Embryonic facial prominence (tissue), 1 donor: Measurements from ENCODE around the gene CRB2.

Experiments used
- DNase-seq: peaks from one replicate; pipeline ENCODE4 v3.0.0-alpha.2; 2016; ENCODE audit errors: extremely low spot score

Gene CRB2

GRCh38 chr9:123355761-123356431 is at the start of gene CRB2:
TSS of gene CRB2 (plus strand) at chr9:123356197. CDS start at chr9:123356261, 64 bp downstream.
- DNase-seq: no peak

DNA sequence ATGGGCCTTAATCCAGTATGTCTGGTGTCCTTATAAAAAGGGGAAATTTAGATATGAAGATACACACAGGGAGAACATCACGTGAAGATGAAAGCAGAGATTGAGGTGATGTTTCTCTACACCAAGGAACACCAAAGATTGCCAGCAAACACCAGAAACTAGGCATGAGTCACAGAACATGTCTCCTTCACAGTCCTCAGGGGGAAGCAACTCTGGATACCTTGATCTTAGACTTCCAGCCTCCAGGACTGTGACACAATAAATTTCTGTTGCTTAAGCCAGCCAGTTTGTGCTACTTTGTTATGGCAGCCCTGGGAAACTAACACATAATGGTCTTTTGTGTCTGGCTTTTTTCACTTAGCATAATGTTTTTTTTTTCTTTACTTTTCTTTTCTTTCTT is 46.4 kb upstream of the CRB2 start:
- DNase-seq: no peak

- no peak for DNase-seq
Measured at GRCh38 chr9:123310551-123311249, 45.3 kb upstream of the CRB2 start.

GRCh38 chr9:123311250-123311752 is 44.7 kb upstream of the CRB2 start:
- no peak for DNase-seq

DNA sequence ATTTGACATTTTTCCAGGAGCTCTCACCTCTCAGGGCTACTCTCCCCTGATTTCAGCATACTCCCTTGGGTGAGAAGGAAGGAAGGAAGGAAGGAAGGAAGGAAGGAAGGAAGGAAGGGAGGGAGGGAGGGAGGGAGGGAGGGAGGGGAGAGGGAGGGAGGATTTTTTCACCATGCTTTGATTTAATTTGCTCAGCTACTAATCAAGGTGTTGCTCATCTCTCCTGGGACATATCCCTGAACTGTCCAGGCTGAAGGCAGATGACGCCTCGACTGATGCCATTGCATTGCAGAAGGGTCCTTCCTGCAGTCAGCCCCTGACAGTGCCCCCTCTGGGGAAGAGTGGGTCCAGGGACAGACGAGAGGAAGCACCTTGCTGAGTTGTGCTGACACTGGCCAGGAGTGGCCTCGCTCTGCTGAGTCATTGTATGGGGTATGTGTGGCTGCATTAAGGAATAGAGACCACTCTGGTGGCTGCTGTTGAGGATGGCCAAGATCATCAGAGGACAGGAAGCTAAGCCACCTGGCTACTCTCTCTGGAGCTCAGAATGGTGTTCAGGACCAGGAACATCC is 43.6 kb upstream of the CRB2 start:
- DNase-seq: no peak

- DNase-seq: no peak
Measured at GRCh38 chr9:123314617-123315016, 41.4 kb upstream of the CRB2 start.

GRCh38 chr9:123315635-123316034 is 40.4 kb upstream of the CRB2 start:
- no peak for DNase-seq

GRCh38 chr9:123316053-123316718 is 39.8 kb upstream of the CRB2 start:
- DNase-seq: no peak

- DNase-seq: no peak
Measured at GRCh38 chr9:123318202-123318601, 37.8 kb upstream of the CRB2 start.

GRCh38 chr9:123318961-123319421 is 37.0 kb upstream of the CRB2 start:
- no peak for DNase-seq

GRCh38 chr9:123319541-123320339 is 36.3 kb upstream of the CRB2 start:
- no peak for DNase-seq

- no peak for DNase-seq
Measured at GRCh38 chr9:123320814-123321213, 35.2 kb upstream of the CRB2 start.

GRCh38 chr9:123321616-123322272 is 34.3 kb upstream of the CRB2 start:
- DNase-seq: no peak

GRCh38 chr9:123322273-123323195 is 33.5 kb upstream of the CRB2 start:
- no peak for DNase-seq

DNA sequence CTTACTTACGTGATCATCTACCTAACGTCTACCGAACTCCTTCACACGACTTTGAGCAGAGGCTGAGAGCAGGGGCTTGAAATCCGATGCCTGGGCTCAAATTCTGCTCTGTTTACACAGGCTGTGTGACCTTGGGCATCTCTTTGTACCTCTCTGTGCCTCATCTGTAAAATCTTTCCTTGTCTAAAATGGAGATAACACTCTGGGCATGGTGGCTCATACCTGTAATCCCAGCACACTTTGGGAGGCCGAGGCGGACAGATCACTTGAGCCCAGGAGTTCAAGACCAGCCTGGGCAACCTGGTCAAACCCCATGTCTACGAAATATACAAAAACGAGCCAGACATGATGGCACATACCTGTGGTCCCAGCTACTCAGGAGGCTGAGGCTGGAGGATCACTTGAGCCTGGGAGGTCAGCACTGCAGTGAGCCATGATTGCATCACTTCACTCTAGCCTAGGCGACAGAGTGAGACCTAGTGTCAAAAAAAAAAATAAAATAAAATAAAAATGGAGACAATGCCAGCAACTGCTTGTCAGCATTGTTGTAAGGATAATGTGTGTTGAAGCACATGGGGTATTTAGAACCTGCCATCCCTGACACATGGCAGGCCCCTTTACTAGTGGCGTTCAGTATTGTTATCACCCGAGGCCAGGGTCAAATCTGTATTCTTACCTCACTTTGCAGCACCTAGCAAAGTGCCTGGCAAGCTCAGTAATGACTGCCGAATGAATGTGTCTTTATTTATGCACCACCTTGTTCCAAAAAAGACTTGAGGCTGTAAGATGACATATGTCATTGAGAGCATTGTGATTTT is 32.6 kb upstream of the CRB2 start:
- DNase-seq: no peak

DNA sequence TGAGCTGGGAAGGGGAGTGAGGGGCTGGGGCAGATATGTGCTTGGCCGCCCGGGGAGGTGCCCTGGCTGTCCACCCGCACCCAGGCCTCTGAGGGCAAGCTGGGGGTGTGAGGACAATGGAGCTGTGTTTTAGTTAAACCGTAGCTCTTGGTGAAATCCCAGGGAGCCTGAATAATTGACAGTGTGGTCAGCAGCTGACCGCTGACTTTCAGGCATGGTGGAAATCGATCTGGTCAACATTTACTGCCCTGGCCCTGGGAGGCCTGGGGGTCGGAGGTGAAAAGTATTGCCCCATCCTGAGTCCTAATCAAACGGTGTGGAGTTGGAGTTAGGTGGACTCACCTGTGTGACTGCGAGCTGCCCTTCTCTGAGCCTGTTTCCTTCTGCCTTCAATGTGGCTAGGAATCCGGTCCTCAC is 31.2 kb upstream of the CRB2 start:
- DNase-seq: no peak

- DNase-seq: no peak
Measured at GRCh38 chr9:123326187-123326586, 29.8 kb upstream of the CRB2 start.

DNA sequence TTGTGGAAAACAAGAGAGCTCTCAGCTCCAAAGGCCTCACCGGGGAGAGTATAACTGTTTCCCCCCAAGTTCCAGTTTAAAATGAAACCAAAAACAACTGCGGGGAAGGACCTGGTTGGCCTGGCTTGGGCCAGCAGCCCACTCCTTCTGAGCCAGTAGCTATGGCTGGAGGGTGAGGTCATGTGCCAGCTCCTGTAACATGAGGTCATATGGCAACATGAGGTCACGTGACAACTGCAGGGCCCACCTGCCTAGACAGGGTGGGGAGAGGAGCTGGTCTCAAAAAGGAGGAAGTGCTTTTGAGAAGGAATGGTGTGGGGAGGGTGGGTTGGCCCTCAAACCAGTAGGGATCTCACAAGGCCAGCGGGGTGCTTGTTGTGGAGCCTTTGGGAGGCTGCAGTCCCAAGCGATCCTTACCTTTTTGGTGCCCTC is 29.3 kb upstream of the CRB2 start:
- DNase-seq: no peak

GRCh38 chr9:123327697-123328100 is 28.3 kb upstream of the CRB2 start:
- DNase-seq: no peak
